Measurements from ENCODE around the gene ASGR2. TPM values are rescaled to one million over a fixed set of nuclear protein-coding genes. Genes with fewer than 3 reads are reported as not detected.
A peak's percentile ranks its signal among the peaks of the same experiment; 100 is the strongest.

Gene ASGR2
- total and polyA plus RNA-seq, 2 of the 13 experiments (the other 11 are each of a cell fraction or from before 2014, with no cell fraction given) = 320 to 754 TPM

DNA sequence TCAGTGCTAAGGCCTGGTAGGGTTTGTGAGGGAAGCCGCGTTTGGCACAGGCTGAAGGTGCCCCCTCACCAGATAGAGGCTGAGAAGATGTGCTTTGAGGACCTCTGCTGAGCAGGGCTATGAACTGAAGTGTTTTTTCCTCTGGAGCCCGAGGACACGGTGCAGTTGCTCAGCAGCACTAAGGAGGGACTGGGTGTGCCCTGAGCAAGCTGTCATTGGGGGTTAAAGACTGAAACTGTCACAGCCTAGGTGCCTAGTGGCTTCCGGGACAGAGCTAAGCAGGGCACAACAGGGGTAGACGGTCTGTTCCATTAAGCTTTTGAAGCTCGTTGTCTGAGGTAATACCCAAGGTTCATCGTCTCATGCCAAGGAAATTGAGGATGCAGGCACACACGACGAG, 24.8 kb upstream of the ASGR2 start:
- H3K27ac ChIP-seq (ENCODE audit: extremely low read length, insufficient read depth, low read length) = peak overlapping the region; percentile 62
- H3K4me3 ChIP-seq (replicated peaks in 1 of 3; ENCODE audit: insufficient read depth in 1 of 3, low read depth in 2 of 3, low read length in 3 of 3) = no peak overlapping the region
- peak overlapping the region; percentile 77; the same call in 1 of the 2 replicates for H3K4me2 ChIP-seq (ENCODE audit: low read depth, low read length)
- H3K9me3 ChIP-seq (ENCODE audit: low read length) = no peaks in the 10 kb centered on the region
- DNase-seq (ENCODE audit: low spot score) (no peak), FAIRE-seq (no peak), ATAC-seq (peak; percentile 18)
- 86% methylated on average over 8 of the region's 10 CpGs for WGBS (ENCODE audit: low lambda C conversion rate)
- BruUV-seq (replicated peaks) = no TSS peak
- no peaks in the 10 kb centered on the region for H4K20me1 ChIP-seq (ENCODE audit: insufficient read depth, low read length)
- intact Hi-C loops (cut with micrococcal nuclease; ENCODE audit: unreplicated experiment) = loop anchor here (5.0 kb wide), 2 partner anchors 38 to 52 kb away; partner anchors contain the start of gene ASGR1
- POLR2A ChIA-PET = interaction anchor here (0.6 to 3.3 kb wide), 6 partner anchors 17 to 93 kb away, joined by 3 to 15 read pairs (median 6); partner anchors contain the start of gene ASGR2
- TF ChIP-seq DNMT3B (CRISPR knock-in tag; conservative IDR thresholded peaks at IDR 0.05) (no peak), HDAC2 (CRISPR knock-in tag; IDR thresholded peaks at IDR 0.05) (no peak), AGO2 (optimal IDR thresholded peaks at IDR 0.05; ENCODE audit: low read depth, low read length) (no peak), ATM (IDR thresholded peaks at IDR 0.05; ENCODE audit: borderline replicate concordance) (no peak), TGIF2 (CRISPR knock-in tag; IDR thresholded peaks at IDR 0.05) (no peak), HOXA7 (CRISPR knock-in tag; IDR thresholded peaks at IDR 0.05) (no peak), ZKSCAN5 (CRISPR knock-in tag; IDR thresholded peaks at IDR 0.05) (no peak), HDAC6 (IDR thresholded peaks at IDR 0.05; ENCODE audit: low read depth, low read length) (no peak), SP5 (CRISPR knock-in tag; IDR thresholded peaks at IDR 0.05; ENCODE audit: borderline replicate concordance, low read depth) (no peak), ZBTB7A (CRISPR knock-in tag; IDR thresholded peaks at IDR 0.05) (no peak), MED8 (CRISPR knock-in tag; IDR thresholded peaks at IDR 0.05; ENCODE audit: insufficient replicate concordance) (no peak), WIZ (CRISPR knock-in tag; IDR thresholded peaks at IDR 0.05) (no peak)
- TF ChIP-seq, protein P1, sequence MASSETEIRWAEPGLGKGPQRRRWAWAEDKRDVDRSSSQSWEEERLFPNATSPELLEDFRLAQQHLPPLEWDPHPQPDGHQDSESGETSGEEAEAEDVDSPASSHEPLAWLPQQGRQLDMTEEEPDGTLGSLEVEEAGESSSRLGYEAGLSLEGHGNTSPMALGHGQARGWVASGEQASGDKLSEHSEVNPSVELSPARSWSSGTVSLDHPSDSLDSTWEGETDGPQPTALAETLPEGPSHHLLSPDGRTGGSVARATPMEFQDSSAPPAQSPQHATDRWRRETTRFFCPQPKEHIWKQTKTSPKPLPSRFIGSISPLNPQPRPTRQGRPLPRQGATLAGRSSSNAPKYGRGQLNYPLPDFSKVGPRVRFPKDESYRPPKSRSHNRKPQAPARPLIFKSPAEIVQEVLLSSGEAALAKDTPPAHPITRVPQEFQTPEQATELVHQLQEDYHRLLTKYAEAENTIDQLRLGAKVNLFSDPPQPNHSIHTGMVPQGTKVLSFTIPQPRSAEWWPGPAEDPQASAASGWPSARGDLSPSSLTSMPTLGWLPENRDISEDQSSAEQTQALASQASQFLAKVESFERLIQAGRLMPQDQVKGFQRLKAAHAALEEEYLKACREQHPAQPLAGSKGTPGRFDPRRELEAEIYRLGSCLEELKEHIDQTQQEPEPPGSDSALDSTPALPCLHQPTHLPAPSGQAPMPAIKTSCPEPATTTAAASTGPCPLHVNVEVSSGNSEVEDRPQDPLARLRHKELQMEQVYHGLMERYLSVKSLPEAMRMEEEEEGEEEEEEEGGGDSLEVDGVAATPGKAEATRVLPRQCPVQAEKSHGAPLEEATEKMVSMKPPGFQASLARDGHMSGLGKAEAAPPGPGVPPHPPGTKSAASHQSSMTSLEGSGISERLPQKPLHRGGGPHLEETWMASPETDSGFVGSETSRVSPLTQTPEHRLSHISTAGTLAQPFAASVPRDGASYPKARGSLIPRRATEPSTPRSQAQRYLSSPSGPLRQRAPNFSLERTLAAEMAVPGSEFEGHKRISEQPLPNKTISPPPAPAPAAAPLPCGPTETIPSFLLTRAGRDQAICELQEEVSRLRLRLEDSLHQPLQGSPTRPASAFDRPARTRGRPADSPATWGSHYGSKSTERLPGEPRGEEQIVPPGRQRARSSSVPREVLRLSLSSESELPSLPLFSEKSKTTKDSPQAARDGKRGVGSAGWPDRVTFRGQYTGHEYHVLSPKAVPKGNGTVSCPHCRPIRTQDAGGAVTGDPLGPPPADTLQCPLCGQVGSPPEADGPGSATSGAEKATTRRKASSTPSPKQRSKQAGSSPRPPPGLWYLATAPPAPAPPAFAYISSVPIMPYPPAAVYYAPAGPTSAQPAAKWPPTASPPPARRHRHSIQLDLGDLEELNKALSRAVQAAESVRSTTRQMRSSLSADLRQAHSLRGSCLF (CRISPR knock-in tag; IDR thresholded peaks at IDR 0.05; ENCODE audit: borderline replicate concordance) = no peak
- TF ChIP-seq, protein P2, sequence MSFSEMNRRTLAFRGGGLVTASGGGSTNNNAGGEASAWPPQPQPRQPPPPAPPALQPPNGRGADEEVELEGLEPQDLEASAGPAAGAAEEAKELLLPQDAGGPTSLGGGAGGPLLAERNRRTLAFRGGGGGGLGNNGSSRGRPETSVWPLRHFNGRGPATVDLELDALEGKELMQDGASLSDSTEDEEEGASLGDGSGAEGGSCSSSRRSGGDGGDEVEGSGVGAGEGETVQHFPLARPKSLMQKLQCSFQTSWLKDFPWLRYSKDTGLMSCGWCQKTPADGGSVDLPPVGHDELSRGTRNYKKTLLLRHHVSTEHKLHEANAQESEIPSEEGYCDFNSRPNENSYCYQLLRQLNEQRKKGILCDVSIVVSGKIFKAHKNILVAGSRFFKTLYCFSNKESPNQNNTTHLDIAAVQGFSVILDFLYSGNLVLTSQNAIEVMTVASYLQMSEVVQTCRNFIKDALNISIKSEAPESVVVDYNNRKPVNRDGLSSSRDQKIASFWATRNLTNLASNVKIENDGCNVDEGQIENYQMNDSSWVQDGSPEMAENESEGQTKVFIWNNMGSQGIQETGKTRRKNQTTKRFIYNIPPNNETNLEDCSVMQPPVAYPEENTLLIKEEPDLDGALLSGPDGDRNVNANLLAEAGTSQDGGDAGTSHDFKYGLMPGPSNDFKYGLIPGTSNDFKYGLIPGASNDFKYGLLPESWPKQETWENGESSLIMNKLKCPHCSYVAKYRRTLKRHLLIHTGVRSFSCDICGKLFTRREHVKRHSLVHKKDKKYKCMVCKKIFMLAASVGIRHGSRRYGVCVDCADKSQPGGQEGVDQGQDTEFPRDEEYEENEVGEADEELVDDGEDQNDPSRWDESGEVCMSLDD (CRISPR knock-in tag; IDR thresholded peaks at IDR 0.05; ENCODE audit: borderline replicate concordance) = no peak
- TF ChIP-seq, protein P3, sequence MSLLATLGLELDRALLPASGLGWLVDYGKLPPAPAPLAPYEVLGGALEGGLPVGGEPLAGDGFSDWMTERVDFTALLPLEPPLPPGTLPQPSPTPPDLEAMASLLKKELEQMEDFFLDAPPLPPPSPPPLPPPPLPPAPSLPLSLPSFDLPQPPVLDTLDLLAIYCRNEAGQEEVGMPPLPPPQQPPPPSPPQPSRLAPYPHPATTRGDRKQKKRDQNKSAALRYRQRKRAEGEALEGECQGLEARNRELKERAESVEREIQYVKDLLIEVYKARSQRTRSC (CRISPR knock-in tag; IDR thresholded peaks at IDR 0.05; ENCODE audit: low read depth) = no peak
- TF ChIP-seq, protein P4, sequence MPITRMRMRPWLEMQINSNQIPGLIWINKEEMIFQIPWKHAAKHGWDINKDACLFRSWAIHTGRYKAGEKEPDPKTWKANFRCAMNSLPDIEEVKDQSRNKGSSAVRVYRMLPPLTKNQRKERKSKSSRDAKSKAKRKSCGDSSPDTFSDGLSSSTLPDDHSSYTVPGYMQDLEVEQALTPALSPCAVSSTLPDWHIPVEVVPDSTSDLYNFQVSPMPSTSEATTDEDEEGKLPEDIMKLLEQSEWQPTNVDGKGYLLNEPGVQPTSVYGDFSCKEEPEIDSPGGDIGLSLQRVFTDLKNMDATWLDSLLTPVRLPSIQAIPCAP (CRISPR knock-in tag; IDR thresholded peaks at IDR 0.05; ENCODE audit: low read depth) = no peak
- in situ Hi-C loops (cut with HindIII; ENCODE audit: extremely low pct_ligation_motif_present, low pct_unique_long_range_greater_than_20kb) = loop anchor here (5.0 kb wide), 1 partner anchor 87 kb away; no protein-coding TSS in a partner anchor
- no peaks in the 10 kb centered on the region for H3K36me3 ChIP-seq (replicated peaks in 1 of 2; ENCODE audit: control insufficient read depth in 1 of 2, insufficient read depth in 2 of 2, low read length in 2 of 2)
- H3K9ac ChIP-seq (ENCODE audit: insufficient read depth, low read depth, low read length) = peak overlapping the region; percentile 58; the same call in 1 of the 2 replicates
- CTCF ChIA-PET (ENCODE audit: low intra/inter-chr PET ratio, low total read pairs) = interaction anchor here (4.0 kb wide), 1 partner anchor 87 kb away, joined by 64 read pairs; no protein-coding TSS in a partner anchor
- peaks cover 43% of the 10 kb centered on the region for H3K4me1 ChIP-seq (ENCODE audit: insufficient read depth, low read length)
- H2AFZ ChIP-seq (ENCODE audit: low read length) = no peak overlapping the region
- H3K27me3 ChIP-seq (ENCODE audit: control insufficient read depth in 1 of 2, insufficient read depth in 2 of 2, low read length in 2 of 2) = no peaks in the 10 kb centered on the region
- no peaks in the 10 kb centered on the region for H3K79me2 ChIP-seq (ENCODE audit: insufficient read depth, low read length)
